Osteoblast (primary cell): ENCODE results near the gene CCK. TPM values are rescaled to one million over a fixed set of nuclear protein-coding genes. Genes with fewer than 3 reads are reported as not detected.

Experiments
- DNase-seq: peaks from one replicate; pipeline ENCODE4 v3.0.0; 2011; ENCODE audit warnings: low spot score, mixed read lengths; ENCODE audit not compliant: insufficient read length; ENCODE audit errors: missing footprints
- H2AFZ ChIP-seq: 2 replicates; pipeline ENCODE4 v1.6.0; 2011; ENCODE audit warnings: mild to moderate bottlenecking, low read length
- H3K27ac ChIP-seq: 2 replicates; pipeline ENCODE4 v1.5.1; 2011; ENCODE audit warnings: mild to moderate bottlenecking, low read depth, low read length, moderate library complexity
- H3K27me3 ChIP-seq: 2 replicates; pipeline ENCODE4 v1.6.0; 2012; ENCODE audit warnings: mild to moderate bottlenecking, control low read depth, inconsistent platforms, low read length, moderate library complexity; ENCODE audit not compliant: insufficient read depth
- H3K36me3 ChIP-seq: 2 replicates; pipeline ENCODE4 v1.5.1; 2011; ENCODE audit warnings: mild to moderate bottlenecking, low read length, control low read depth, moderate library complexity; ENCODE audit not compliant: insufficient read depth
- H3K4me1 ChIP-seq: 2 replicates; pipeline ENCODE4 v1.5.1; 2011; ENCODE audit warnings: mild to moderate bottlenecking, low read length, control low read depth, moderate library complexity; ENCODE audit not compliant: insufficient read depth
- H3K4me2 ChIP-seq: 2 replicates; pipeline ENCODE4 v1.6.0; 2011; ENCODE audit warnings: mild to moderate bottlenecking, low read length; ENCODE audit not compliant: insufficient read depth
- H3K4me3 ChIP-seq: fragments of 200-600 bp; sonication (generic); 3 replicates; pipeline ENCODE4 v1.5.1; 2012; ENCODE audit warnings: mild to moderate bottlenecking, low read length, inconsistent platforms; ENCODE audit not compliant: insufficient read depth
- H3K79me2 ChIP-seq: 2 replicates; pipeline ENCODE4 v1.6.0; 2012; ENCODE audit warnings: mild to moderate bottlenecking, low read length, control low read depth, inconsistent platforms; ENCODE audit not compliant: insufficient read depth
- H3K9me3 ChIP-seq: 2 replicates; pipeline ENCODE4 v1.5.1; 2011; ENCODE audit warnings: low read depth, low read length, control low read depth
- H4K20me1 ChIP-seq: 2 replicates; pipeline ENCODE4 v1.6.0; 2012; ENCODE audit warnings: mild to moderate bottlenecking, low read length, control low read depth; ENCODE audit not compliant: insufficient read depth
- total RNA-seq: library from RNA; depleted of rRNA; stranded (reverse); fragments of >200 nt; gene quantifications from 2 replicates; pipeline ENCODE4 v1.2.3, GENCODE V29; 2012
- TF ChIP-seq, protein P1 (sequence below): IDR thresholded peaks from 2 replicates; pipeline ENCODE4 v1.5.1; 2011; ENCODE audit warnings: mild to moderate bottlenecking, low read depth, low read length, moderate library complexity; ENCODE audit errors: extremely low read depth

Gene CCK
- total RNA-seq, 1 donor = not detected

DNA sequence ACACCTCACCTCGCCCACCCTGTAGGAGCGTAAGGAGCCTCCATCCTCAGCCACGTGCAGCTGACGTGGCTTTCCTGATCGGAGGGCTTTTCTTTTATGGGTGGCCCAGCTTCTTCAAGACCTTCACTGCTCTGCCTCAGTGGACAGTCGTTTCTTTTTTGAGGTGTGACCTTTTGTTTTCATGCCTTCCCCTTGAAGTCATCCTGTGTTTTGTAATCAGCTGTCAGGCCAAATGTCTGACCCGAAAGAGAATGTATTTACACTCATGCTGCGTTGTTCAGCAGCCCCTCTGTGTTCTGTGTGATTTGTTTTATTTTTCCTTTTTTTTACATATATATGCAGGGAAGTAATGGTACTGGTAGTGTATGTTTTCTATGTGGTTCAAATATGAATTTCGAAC lies 41.8 kb downstream of the CCK start:
- Histone ChIP-seq H3K4me3 (no peak overlapping the region), H2AFZ (no peak overlapping the region), H3K9me3 (no peaks in the 10 kb centered on the region), H4K20me1 (no peaks in the 10 kb centered on the region), H3K4me2 (no peak overlapping the region), H3K36me3 (peaks cover 31% of the 10 kb centered on the region), H3K79me2 (no peaks in the 10 kb centered on the region), H3K27me3 (no peaks in the 10 kb centered on the region), H3K4me1 (no peaks in the 10 kb centered on the region), H3K27ac (no peak overlapping the region)
- TF ChIP-seq, protein P1, sequence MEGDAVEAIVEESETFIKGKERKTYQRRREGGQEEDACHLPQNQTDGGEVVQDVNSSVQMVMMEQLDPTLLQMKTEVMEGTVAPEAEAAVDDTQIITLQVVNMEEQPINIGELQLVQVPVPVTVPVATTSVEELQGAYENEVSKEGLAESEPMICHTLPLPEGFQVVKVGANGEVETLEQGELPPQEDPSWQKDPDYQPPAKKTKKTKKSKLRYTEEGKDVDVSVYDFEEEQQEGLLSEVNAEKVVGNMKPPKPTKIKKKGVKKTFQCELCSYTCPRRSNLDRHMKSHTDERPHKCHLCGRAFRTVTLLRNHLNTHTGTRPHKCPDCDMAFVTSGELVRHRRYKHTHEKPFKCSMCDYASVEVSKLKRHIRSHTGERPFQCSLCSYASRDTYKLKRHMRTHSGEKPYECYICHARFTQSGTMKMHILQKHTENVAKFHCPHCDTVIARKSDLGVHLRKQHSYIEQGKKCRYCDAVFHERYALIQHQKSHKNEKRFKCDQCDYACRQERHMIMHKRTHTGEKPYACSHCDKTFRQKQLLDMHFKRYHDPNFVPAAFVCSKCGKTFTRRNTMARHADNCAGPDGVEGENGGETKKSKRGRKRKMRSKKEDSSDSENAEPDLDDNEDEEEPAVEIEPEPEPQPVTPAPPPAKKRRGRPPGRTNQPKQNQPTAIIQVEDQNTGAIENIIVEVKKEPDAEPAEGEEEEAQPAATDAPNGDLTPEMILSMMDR = no peak
- DNase-seq = no peak

DNA sequence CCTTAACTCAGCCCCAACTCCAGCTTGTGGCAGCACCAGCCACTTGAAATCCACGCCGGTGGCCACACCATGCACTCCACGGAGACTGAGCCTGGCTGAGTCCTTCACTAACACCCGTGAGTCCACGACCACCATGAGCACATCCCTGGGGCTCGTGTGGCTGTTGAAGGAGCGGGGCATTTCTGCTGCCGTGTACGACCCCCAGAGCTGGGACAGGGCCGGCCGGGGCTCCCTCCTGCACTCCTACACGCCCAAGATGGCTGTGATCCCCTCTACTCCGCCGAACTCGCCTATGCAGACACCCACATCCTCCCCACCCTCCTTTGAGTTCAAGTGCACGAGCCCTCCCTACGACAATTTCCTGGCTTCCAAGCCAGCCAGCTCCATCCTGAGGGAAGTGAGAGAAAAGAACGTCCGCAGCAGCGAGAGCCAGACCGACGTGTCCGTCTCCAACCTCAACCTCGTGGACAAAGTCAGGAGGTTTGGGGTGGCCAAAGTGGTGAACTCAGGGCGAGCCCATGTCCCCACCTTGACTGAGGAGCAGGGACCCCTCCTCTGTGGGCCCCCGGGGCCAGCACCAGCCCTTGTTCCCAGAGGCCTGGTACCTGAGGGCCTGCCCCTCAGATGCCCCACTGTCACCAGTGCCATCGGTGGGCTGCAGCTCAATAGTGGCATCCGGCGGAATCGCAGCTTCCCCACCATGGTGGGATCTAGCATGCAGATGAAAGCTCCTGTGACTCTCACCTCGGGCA lies 42.9 kb downstream of the CCK start:
- TF ChIP-seq, protein P1 = no peak
- Histone ChIP-seq H3K4me3 (no peak overlapping the region), H2AFZ (no peak overlapping the region), H3K79me2 (no peaks in the 10 kb centered on the region), H3K9me3 (no peaks in the 10 kb centered on the region), H4K20me1 (no peaks in the 10 kb centered on the region), H3K27ac (no peak overlapping the region), H3K4me2 (no peak overlapping the region), H3K4me1 (no peaks in the 10 kb centered on the region), H3K36me3 (peaks cover 31% of the 10 kb centered on the region), H3K27me3 (no peaks in the 10 kb centered on the region)
- no peak for DNase-seq

DNA sequence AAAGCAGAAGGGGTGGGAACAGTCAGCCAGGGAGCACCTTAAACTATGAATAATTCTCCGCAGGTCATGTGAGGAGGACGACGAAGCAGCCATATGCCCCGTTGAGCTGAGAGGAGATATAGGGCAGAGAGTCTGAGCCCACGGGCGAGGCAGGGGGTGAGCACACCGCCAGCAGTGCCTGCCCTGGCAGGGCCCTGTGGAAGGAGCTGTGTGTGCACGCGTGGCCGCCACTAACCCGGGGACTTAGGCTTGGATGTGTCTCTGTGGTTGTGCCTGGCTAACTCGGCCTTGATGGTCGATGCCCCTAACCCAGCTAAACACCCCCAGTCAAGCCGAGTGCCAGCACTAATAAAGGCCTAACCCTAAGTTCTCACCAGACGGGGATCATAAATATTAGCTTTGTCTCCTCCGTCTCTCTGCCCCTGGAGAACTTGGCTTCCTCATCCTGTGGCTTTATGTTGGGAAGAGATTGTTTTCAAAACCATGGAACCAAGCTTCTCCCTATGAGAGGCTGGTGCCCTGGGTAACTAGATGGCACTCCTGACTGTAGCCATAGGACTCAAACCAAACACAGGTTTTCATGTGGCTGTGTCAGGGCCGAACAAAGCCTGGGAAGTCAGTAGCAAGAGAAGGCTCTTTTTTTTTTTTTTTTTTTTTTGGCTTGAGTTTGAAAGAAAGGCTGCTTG lies 45.4 kb downstream of the CCK start:
- H2AFZ ChIP-seq = no peak overlapping the region
- no peaks in the 10 kb centered on the region for H3K9me3 ChIP-seq
- H3K79me2 ChIP-seq = no peaks in the 10 kb centered on the region
- H3K27ac ChIP-seq = no peak overlapping the region
- no peak overlapping the region for H3K4me3 ChIP-seq
- TF ChIP-seq, protein P1 = no peak
- H4K20me1 ChIP-seq = peaks cover 2% of the 10 kb centered on the region
- H3K4me1 ChIP-seq = no peaks in the 10 kb centered on the region
- H3K36me3 ChIP-seq = peaks cover 31% of the 10 kb centered on the region
- no peaks in the 10 kb centered on the region for H3K27me3 ChIP-seq
- no peak for DNase-seq
- no peak overlapping the region for H3K4me2 ChIP-seq

DNA sequence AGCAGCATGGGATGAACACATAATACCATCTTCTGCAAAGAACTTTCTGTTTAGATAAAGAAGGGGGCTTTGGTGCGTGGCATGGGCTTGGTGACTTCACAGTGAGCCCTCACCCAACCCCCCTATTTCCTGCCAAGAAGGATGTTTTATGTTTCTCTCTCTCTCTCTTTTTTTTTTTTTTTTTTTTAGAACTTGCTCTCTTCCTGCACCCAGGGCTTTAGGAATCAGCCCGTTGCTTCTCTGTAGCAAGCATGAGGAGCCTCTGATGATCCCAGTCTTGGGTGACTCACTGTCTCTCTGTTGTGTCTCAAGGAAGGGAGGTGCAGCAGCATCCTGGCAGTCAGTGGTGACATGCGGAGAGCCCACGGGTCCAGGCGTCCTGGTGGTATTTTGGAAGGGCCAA lies 49.1 kb downstream of the CCK start:
- no peaks in the 10 kb centered on the region for H3K9me3 ChIP-seq
- no peaks in the 10 kb centered on the region for H3K4me1 ChIP-seq
- no peaks in the 10 kb centered on the region for H3K27me3 ChIP-seq
- H3K4me2 ChIP-seq = no peak overlapping the region
- peak; percentile 90 for DNase-seq
- H2AFZ ChIP-seq = no peak overlapping the region
- TF ChIP-seq, protein P1 = no peak
- H4K20me1 ChIP-seq = peaks cover 5% of the 10 kb centered on the region
- no peak overlapping the region for H3K4me3 ChIP-seq
- H3K27ac ChIP-seq = no peak overlapping the region
- H3K36me3 ChIP-seq = peaks cover 6% of the 10 kb centered on the region
- no peaks in the 10 kb centered on the region for H3K79me2 ChIP-seq
